ENCODE data around the gene TANK.

Gene TANK

GRCh38 chr2:161245261-161245553, 85.0 kb downstream of the TANK start:
- H3K4me3 ChIP-seq (ENCODE audit: low read depth, low read length), result no peak overlapping the region
- no peak for TF ChIP-seq CTCF (conservative IDR thresholded peaks at IDR 0.05; ENCODE audit: low read depth, low read length)
- no peak for DNase-seq (ENCODE audit: low read depth)

DNA sequence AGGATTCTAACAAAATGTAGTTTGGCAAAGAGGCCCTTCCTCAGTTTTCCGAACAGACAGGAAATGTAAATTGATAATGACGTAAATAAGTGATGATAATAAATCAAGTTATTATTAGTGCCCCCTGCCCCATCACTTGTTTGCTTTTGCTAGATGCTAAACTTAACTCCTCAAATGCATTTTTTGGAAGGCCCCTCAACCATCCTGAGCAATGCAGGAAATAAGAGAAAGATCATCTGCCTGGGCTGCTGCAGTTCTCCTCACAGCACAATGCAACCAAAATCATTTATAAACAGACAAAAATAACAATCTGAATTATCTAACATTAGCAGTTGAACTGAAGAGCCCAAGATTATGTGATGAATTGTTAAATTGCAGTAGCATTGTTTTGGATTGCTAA, 85.4 kb downstream of the TANK start:
- H3K4me3 ChIP-seq (ENCODE audit: low read depth, low read length), result no peak overlapping the region
- TF ChIP-seq CTCF (conservative IDR thresholded peaks at IDR 0.05; ENCODE audit: low read depth, low read length), result no peak
- DNase-seq (ENCODE audit: low read depth), result no peak

DNA sequence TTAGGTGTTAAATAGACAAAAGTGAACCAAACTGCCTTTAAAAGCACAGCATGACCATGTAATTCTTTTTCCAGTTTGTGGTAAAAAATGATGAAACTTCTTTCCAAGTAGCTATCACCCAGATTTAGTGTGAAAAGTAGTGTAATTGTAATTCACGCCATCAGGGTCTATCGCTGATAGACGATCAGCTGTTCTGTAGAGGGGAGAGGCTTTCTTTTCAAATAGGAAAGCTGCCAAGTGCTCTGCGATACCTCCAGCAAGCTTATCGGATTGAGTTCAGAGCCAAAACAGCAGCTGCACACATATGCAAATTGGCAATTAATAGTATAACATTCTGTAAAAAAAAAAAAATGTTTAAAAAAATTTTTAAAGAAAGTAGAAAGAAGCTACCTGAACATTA, 86.1 kb downstream of the TANK start:
- no peak overlapping the region for H3K4me3 ChIP-seq (ENCODE audit: low read depth, low read length)
- no peak for TF ChIP-seq CTCF (conservative IDR thresholded peaks at IDR 0.05; ENCODE audit: low read depth, low read length)
- DNase-seq (ENCODE audit: low read depth), result no peak

GRCh38 chr2:161250864-161251436, 90.7 kb downstream of the TANK start:
- peak; percentile 73 for TF ChIP-seq CTCF (conservative IDR thresholded peaks at IDR 0.05; ENCODE audit: low read depth, low read length)
- no peak overlapping the region for H3K4me3 ChIP-seq (ENCODE audit: low read depth, low read length)
- DNase-seq (ENCODE audit: low read depth), result peak; percentile 70

DNA sequence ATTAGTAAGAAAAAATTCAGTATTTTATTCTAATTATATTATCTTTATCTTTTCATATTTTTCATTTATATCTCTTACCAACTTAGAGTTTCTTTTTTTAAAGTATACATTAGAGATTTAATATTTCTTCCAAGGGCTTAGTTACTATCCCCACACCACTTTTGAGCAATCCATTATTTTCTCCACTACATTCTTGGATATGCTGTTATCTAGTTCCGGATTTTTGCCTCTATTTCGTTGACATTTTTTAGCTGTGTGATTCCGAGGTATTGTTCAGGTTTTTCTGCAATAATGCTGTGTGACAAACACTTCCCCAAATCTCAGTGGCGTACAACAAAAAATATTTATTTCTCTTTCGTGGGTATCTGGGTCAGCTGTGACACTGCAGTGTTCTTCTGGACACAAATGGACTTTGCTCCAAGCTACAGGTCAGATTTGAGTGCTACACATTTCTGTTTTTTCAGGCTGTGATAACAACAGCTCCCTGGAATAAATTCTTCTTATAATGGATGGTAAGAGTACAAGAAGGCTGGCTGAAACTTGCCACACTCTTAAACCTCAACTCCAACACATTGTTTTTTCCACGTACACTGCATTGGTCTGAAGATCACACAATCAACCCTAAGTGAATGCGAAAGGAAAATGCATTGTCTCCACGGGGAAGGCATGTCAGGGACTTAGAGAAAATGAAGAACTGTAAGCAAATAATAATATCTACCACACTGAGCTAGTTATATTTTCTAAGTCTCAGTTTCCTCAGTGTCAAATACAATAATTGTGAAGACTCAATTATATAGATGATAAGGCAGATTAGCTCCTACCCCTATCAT, 97.1 kb downstream of the TANK start:
- no peak for DNase-seq (ENCODE audit: low read depth)
- TF ChIP-seq CTCF (conservative IDR thresholded peaks at IDR 0.05; ENCODE audit: low read depth, low read length), result no peak
- H3K4me3 ChIP-seq (ENCODE audit: low read depth, low read length), result no peak overlapping the region

- H3K4me3 ChIP-seq (ENCODE audit: low read depth, low read length), result no peak overlapping the region
- no peak for DNase-seq (ENCODE audit: low read depth)
- no peak for TF ChIP-seq CTCF (conservative IDR thresholded peaks at IDR 0.05; ENCODE audit: low read depth, low read length)
Measured at GRCh38 chr2:161265874-161266273, 105.6 kb downstream of the TANK start.

- no peak for DNase-seq (ENCODE audit: low read depth)
- no peak overlapping the region for H3K4me3 ChIP-seq (ENCODE audit: low read depth, low read length)
- no peak for TF ChIP-seq CTCF (conservative IDR thresholded peaks at IDR 0.05; ENCODE audit: low read depth, low read length)
Measured at GRCh38 chr2:161269111-161269510, 108.9 kb downstream of the TANK start.
